Measurements from ENCODE around the gene TWIST2.

- no peak for TF ChIP-seq EP300 (IDR thresholded peaks at IDR 0.05; ENCODE audit: borderline replicate concordance)
- no peak for TF ChIP-seq REST (IDR thresholded peaks at IDR 0.05; ENCODE audit: low read depth)
- no peak for TF ChIP-seq TAF1 (IDR thresholded peaks at IDR 0.05; ENCODE audit: low read depth)
- no peak for TF ChIP-seq CEBPB (IDR thresholded peaks at IDR 0.05)
- TF ChIP-seq MAX (IDR thresholded peaks at IDR 0.05): no peak
- TF ChIP-seq YY1 (IDR thresholded peaks at IDR 0.05; ENCODE audit: low read depth): no peak
- TF ChIP-seq CREB1 (IDR thresholded peaks at IDR 0.05; ENCODE audit: low read depth): no peak
- no peak for TF ChIP-seq EGR1 (IDR thresholded peaks at IDR 0.05)
Observed at GRCh38 chr2:238887616-238888015, 39.7 kb downstream of the TWIST2 start.
